ENCODE data around the gene ZNF814. TPM values are rescaled to one million over a fixed set of nuclear protein-coding genes. Genes with fewer than 3 reads are reported as not detected.
"Not testable (repeated sequence)": the region's sequence is repeated elsewhere in the genome, so short reads cannot be mapped to it uniquely, and the experiment has no call there.

ZNF814 gene
- total RNA-seq, 1 donor from 2014 or later = 30.7 TPM

DNA sequence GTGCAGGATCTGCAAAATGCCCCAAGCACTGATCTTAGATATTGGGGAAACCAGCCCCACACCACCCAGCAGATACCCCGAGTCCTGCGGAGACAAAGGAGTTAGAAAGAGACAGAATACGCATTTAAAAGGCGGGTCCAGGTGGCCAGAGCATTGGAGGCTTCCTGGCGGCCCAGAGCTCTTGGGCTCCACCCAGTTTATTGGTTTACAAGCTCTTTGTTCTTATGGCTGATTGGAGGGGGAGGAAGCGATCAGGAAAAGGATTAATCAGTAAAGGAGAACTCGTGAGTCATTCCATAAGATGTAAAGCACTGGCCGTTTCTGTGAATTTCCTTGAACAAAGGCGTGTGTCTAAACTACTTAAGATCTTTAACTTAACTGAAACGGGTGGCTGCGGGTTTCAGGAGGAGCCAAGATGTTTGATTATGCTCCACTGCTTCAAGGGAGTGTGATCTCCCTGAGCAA is 38.3 kb downstream of the ZNF814 start:
- peak; percentile 56 for DNase-seq (ENCODE audit: low spot score)
- Mint-ChIP-seq H3K4me3 (peak overlapping the region; percentile 96), H3K9me3 (peaks cover 37% of the 10 kb centered on the region), H3K36me3 (peaks cover 48% of the 10 kb centered on the region), H3K27me3 (ENCODE audit: insufficient read depth, low read depth) (peaks cover 11% of the 10 kb centered on the region), H3K27ac (peak overlapping the region; percentile 99), H3K4me1 (peaks cover 17% of the 10 kb centered on the region)
- Histone ChIP-seq H3K4me2 (peak overlapping the region; percentile 74), H3K27ac (peak overlapping the region; percentile 22), H3F3A (ENCODE audit: low read depth) (peaks cover 53% of the 10 kb centered on the region), H4K20me1 (ENCODE audit: low read depth) (peaks cover 45% of the 10 kb centered on the region), H2AFZ (replicated peaks) (no peak overlapping the region), H3K4me1 (peaks cover 6% of the 10 kb centered on the region), H3K9ac (peak overlapping the region; percentile 56), H3K36me3 (no peaks in the 10 kb centered on the region), H3K9me3 (ENCODE audit: low read depth) (no peaks in the 10 kb centered on the region), H3K4me3 (peak overlapping the region; percentile 67), H3K27me3 (no peaks in the 10 kb centered on the region), H3K79me2 (ENCODE audit: low read depth) (peaks cover 72% of the 10 kb centered on the region)
- TF ChIP-seq, protein P1, sequence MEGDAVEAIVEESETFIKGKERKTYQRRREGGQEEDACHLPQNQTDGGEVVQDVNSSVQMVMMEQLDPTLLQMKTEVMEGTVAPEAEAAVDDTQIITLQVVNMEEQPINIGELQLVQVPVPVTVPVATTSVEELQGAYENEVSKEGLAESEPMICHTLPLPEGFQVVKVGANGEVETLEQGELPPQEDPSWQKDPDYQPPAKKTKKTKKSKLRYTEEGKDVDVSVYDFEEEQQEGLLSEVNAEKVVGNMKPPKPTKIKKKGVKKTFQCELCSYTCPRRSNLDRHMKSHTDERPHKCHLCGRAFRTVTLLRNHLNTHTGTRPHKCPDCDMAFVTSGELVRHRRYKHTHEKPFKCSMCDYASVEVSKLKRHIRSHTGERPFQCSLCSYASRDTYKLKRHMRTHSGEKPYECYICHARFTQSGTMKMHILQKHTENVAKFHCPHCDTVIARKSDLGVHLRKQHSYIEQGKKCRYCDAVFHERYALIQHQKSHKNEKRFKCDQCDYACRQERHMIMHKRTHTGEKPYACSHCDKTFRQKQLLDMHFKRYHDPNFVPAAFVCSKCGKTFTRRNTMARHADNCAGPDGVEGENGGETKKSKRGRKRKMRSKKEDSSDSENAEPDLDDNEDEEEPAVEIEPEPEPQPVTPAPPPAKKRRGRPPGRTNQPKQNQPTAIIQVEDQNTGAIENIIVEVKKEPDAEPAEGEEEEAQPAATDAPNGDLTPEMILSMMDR (IDR thresholded peaks at IDR 0.05) = no peak
- TF ChIP-seq EZH2phosphoT487 (IDR thresholded peaks at IDR 0.05) = no peak

GRCh38 chr19:57849666-57850473 is 39.0 kb downstream of the ZNF814 start, which contains the start of gene ZNF587:
ZNF587 (plus strand) TSS chr19:57849859; CDS start chr19:57850039, 180 bp downstream.
- Mint-ChIP-seq H3K36me3 (peaks cover 49% of the 10 kb centered on the region), H3K27me3 (ENCODE audit: insufficient read depth, low read depth) (peaks cover 11% of the 10 kb centered on the region), H3K27ac (peak within 1 kb of the TSS; percentile 99), H3K4me3 (peak within 1 kb of the TSS; percentile 96), H3K4me1 (peaks cover 17% of the 10 kb centered on the region), H3K9me3 (peaks cover 32% of the 10 kb centered on the region)
- Histone ChIP-seq H3K4me2 (peak within 1 kb of the TSS; percentile 74), H3K4me3 (peak within 1 kb of the TSS; percentile 67), H3K9ac (peak within 1 kb of the TSS; percentile 56), H3K79me2 (ENCODE audit: low read depth) (peaks cover 75% of the 10 kb centered on the region), H4K20me1 (ENCODE audit: low read depth) (peaks cover 41% of the 10 kb centered on the region), H3F3A (ENCODE audit: low read depth) (peaks cover 59% of the 10 kb centered on the region)
- H3K9me3 ChIP-seq (ENCODE audit: low read depth); H3K27ac ChIP-seq; H3K36me3 ChIP-seq; H3K4me1 ChIP-seq; H3K27me3 ChIP-seq; H2AFZ ChIP-seq (replicated peaks): not testable (repeated sequence)
- peak; percentile 84 for DNase-seq (ENCODE audit: low spot score)

GRCh38 chr19:57849162-57849665 is 39.6 kb downstream of the ZNF814 start:
- Mint-ChIP-seq H3K27me3 (ENCODE audit: insufficient read depth, low read depth) (peaks cover 11% of the 10 kb centered on the region), H3K9me3 (peaks cover 30% of the 10 kb centered on the region), H3K4me1 (peaks cover 17% of the 10 kb centered on the region), H3K36me3 (peaks cover 50% of the 10 kb centered on the region), H3K4me3 (peak overlapping the region; percentile 96)
- H3K27ac ChIP-seq; H3K9me3 ChIP-seq (ENCODE audit: low read depth); H3K9ac ChIP-seq; H2AFZ ChIP-seq (replicated peaks); H3K36me3 ChIP-seq; H3K4me1 ChIP-seq; H3K27me3 ChIP-seq; H3K27ac Mint-ChIP-seq: not testable (repeated sequence)
- H3K4me3 ChIP-seq = peak overlapping the region; percentile 67
- peaks cover 46% of the 10 kb centered on the region for H4K20me1 ChIP-seq (ENCODE audit: low read depth)
- peak overlapping the region; percentile 74 for H3K4me2 ChIP-seq
- peaks cover 60% of the 10 kb centered on the region for H3F3A ChIP-seq (ENCODE audit: low read depth)
- H3K79me2 ChIP-seq (ENCODE audit: low read depth) = peaks cover 78% of the 10 kb centered on the region
- DNase-seq (ENCODE audit: low spot score) = peak; percentile 23

DNA sequence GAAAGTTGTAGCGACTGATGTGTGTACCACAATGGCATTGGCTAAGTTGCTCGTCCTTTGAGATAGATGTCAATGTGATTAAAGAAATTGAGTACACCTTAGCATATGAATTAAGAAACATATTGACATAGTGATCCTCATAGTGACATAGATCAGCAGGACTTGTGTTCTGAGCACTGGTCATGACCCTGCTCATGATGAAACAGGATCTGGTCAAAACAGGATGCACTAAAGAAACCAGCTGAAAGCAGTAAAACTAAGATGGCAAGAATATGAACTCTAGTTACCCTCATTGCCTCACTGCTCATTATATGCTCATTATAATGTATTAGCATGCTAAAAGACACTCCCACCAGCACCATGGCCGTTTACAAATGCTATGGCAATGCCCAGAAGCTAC is 41.7 kb downstream of the ZNF814 start:
- H3K4me3 ChIP-seq; H3K4me1 ChIP-seq; H3K4me3 Mint-ChIP-seq; H3K27me3 ChIP-seq; H3K27me3 Mint-ChIP-seq (ENCODE audit: insufficient read depth, low read depth); H3K27ac Mint-ChIP-seq; H3K9ac ChIP-seq; H2AFZ ChIP-seq (replicated peaks); DNase-seq (ENCODE audit: low spot score); H3K27ac ChIP-seq; H3K36me3 ChIP-seq; H3K9me3 ChIP-seq (ENCODE audit: low read depth); H3K4me2 ChIP-seq: not testable (repeated sequence)
- H3K9me3 Mint-ChIP-seq = peaks cover 14% of the 10 kb centered on the region
- H3K36me3 Mint-ChIP-seq = peaks cover 42% of the 10 kb centered on the region
- peaks cover 17% of the 10 kb centered on the region for H3K4me1 Mint-ChIP-seq
- H3F3A ChIP-seq (ENCODE audit: low read depth) = peaks cover 49% of the 10 kb centered on the region
- peaks cover 81% of the 10 kb centered on the region for H3K79me2 ChIP-seq (ENCODE audit: low read depth)
- H4K20me1 ChIP-seq (ENCODE audit: low read depth) = peaks cover 55% of the 10 kb centered on the region

All from neural progenitor cell (in vitro differentiated cells).